Measurements from ENCODE around the gene TMEM179.

DNA sequence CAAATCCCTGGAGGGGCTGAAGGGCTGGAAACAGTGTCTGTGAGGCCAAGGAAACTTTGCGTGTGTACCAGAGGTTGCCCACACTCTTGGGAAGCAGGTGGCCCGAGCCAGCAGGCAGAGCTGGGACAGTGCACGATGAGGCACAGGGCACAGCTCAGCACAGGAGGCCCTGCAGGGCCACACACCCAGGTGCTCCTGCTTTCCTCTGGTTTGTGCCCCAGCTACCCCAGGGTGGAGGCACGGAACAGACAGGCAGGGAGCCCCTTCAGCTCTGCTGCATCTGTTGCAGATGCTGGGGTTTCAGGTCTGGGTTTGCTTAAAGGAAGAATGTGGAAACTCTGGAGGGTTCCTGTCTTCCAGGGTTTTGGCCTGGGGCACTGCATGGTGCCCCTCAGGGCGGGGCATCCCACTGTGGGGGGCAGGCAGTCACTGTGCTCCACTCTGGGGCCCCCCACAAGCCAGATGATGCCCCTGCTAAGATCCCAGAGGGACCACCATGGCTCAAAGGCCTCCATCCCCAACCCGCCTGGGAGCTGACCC is 8.6 kb downstream of the TMEM179 start:
- TF ChIP-seq, protein P1, sequence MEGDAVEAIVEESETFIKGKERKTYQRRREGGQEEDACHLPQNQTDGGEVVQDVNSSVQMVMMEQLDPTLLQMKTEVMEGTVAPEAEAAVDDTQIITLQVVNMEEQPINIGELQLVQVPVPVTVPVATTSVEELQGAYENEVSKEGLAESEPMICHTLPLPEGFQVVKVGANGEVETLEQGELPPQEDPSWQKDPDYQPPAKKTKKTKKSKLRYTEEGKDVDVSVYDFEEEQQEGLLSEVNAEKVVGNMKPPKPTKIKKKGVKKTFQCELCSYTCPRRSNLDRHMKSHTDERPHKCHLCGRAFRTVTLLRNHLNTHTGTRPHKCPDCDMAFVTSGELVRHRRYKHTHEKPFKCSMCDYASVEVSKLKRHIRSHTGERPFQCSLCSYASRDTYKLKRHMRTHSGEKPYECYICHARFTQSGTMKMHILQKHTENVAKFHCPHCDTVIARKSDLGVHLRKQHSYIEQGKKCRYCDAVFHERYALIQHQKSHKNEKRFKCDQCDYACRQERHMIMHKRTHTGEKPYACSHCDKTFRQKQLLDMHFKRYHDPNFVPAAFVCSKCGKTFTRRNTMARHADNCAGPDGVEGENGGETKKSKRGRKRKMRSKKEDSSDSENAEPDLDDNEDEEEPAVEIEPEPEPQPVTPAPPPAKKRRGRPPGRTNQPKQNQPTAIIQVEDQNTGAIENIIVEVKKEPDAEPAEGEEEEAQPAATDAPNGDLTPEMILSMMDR (IDR thresholded peaks at IDR 0.05): no peak
- no peak for TF ChIP-seq POLR2A (IDR thresholded peaks at IDR 0.05)
